Esophagus muscularis mucosa (tissue), 3 donors: Measurements from ENCODE around the gene BAAT.

ENCODE experiments used
- POLR2A ChIP-seq: fragments of 450-650 bp; IDR thresholded peaks from one replicate; pipeline ENCODE4 v1.6.1; 2017; ENCODE audit warnings: antibody characterized with exemption, moderate library complexity, mild to moderate bottlenecking, low read depth
- TF ChIP-seq, protein P1 (sequence below), 3 experiments: fragments of 200-600 bp in 2 of 3; fragments of 450-650 bp in 1 of 3; sonication (generic) in 2 of 3; IDR thresholded peaks; one replicate each; pipeline ENCODE4 v1.5.1; 2017 to 2019; ENCODE audit warnings: antibody characterized with exemption in 3 of 3, mild to moderate bottlenecking in 2 of 3, moderate library complexity in 1 of 3

DNA sequence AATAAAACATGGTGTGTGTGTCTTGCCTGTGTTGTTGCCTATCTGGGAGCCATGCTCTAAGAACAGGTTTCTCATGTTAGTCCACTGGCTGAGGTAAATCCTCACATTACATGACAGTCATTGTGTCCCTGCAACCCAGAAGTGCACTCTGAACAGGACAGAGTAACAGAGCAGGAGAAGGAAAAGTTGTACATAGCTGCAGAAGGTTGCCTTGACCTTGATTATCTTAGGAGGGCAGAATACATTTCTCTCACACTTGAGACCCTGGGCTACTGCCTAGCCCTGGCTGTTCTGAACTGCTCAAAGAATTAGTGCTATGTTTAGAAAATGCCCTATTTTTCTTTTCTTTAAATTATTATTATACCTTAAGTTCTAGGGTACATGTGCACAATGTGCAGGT is 30.8 kb upstream of the BAAT start:
- TF ChIP-seq, protein P1, sequence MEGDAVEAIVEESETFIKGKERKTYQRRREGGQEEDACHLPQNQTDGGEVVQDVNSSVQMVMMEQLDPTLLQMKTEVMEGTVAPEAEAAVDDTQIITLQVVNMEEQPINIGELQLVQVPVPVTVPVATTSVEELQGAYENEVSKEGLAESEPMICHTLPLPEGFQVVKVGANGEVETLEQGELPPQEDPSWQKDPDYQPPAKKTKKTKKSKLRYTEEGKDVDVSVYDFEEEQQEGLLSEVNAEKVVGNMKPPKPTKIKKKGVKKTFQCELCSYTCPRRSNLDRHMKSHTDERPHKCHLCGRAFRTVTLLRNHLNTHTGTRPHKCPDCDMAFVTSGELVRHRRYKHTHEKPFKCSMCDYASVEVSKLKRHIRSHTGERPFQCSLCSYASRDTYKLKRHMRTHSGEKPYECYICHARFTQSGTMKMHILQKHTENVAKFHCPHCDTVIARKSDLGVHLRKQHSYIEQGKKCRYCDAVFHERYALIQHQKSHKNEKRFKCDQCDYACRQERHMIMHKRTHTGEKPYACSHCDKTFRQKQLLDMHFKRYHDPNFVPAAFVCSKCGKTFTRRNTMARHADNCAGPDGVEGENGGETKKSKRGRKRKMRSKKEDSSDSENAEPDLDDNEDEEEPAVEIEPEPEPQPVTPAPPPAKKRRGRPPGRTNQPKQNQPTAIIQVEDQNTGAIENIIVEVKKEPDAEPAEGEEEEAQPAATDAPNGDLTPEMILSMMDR (IDR thresholded peaks at IDR 0.05): no peak
- TF ChIP-seq POLR2A: no peak
